KMS-11 (cell line): ENCODE results near the gene UBE2F.
"Not testable (repeated sequence)": the region's sequence is repeated elsewhere in the genome, so short reads cannot be mapped to it uniquely, and the experiment has no call there.

Experiments
- H2AFZ ChIP-seq: fragments of 200-600 bp; sonication (generic); 2 replicates; pipeline ENCODE4 v1.6.1; 2016; ENCODE audit warnings: antibody characterized with exemption, mixed run types, low read depth
- H3K27ac ChIP-seq: fragments of 200-600 bp; sonication (generic); 2 replicates; pipeline ENCODE4 v1.6.1; 2016; ENCODE audit warnings: mild to moderate bottlenecking, mixed run types
- H3K27me3 ChIP-seq: fragments of 200-600 bp; sonication (generic); 2 replicates; pipeline ENCODE4 v1.6.1; 2017; ENCODE audit warnings: mild to moderate bottlenecking, low read depth, mixed run types, moderate library complexity; ENCODE audit not compliant: insufficient read depth
- H3K36me3 ChIP-seq: fragments of 200-600 bp; sonication (generic); 2 replicates; pipeline ENCODE4 v1.6.1; 2017; ENCODE audit warnings: mild to moderate bottlenecking, mixed run types; ENCODE audit not compliant: insufficient read depth
- H3K4me1 ChIP-seq: fragments of 200-600 bp; sonication (generic); 2 replicates; pipeline ENCODE4 v1.6.1; 2016; ENCODE audit warnings: mild to moderate bottlenecking, low read depth, mixed run types; ENCODE audit not compliant: poor library complexity, severe bottlenecking
- H3K4me2 ChIP-seq: fragments of 200-600 bp; sonication (generic); 2 replicates; pipeline ENCODE4 v1.7.0; 2016; ENCODE audit warnings: mild to moderate bottlenecking, mixed run types
- H3K4me3 ChIP-seq: fragments of 200-600 bp; sonication (generic); IDR thresholded peaks from 2 replicates; pipeline ENCODE4 v1.6.1; 2017; ENCODE audit warnings: low read depth, low read length, mixed read lengths; ENCODE audit not compliant: insufficient read depth
- H3K79me2 ChIP-seq: fragments of 200-600 bp; sonication (generic); 2 replicates; pipeline ENCODE4 v1.6.1; 2016; ENCODE audit warnings: low read depth, mixed run types; ENCODE audit not compliant: insufficient read depth
- H3K9ac ChIP-seq: fragments of 200-600 bp; sonication (generic); 2 replicates; pipeline ENCODE4 v1.6.1; 2016; ENCODE audit warnings: mild to moderate bottlenecking, mixed run types
- H4K20me1 ChIP-seq: fragments of 200-600 bp; sonication (generic); 2 replicates; pipeline ENCODE4 v1.6.1; 2016; ENCODE audit warnings: mild to moderate bottlenecking, mixed run types; ENCODE audit not compliant: insufficient read depth
- CTCF ChIP-seq: fragments of 200-600 bp; sonication (generic); conservative IDR thresholded peaks from 2 replicates; pipeline ENCODE4 v1.6.1; 2017; ENCODE audit warnings: low read depth, mild to moderate bottlenecking, antibody characterized with exemption, low read length, moderate library complexity, mixed read lengths

Gene UBE2F

DNA sequence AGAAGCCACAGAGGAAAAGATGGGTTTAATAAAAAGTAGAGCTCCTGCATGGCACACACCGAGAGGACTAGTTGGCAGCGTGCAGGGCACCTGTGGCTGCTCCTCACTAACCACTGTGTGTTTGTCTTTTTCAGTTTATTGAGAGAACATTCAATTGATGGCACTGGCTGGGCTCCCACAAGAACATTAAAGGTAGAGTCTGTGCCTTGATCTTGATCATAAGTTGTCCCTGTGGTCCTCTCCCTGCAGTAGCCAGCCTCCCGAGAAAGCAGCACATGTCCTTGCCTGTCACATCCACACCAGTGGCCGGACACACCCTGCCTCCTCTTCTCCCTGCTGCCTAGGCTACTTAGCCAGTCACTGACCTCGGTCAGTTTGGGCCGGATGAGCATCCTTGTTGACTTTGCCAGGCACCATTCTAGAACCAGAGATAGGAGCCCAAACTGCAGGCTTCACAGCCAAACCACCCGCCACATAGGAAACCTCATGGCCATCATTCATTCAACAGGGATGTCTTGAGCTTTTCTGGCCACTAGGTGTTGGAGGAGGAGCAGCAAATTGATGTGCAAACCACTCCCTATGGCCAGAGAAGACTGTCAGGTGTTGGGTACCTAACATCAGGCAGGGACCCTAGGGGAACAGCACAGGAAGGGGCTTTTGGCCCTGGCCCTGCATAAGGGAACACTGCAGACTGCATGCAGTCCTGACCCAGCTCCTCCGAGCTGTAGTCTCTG, 63.8 kb downstream of the UBE2F start:
- H3K36me3 ChIP-seq = no peaks in the 10 kb centered on the region
- no peak overlapping the region for H3K4me2 ChIP-seq
- no peaks in the 10 kb centered on the region for H3K79me2 ChIP-seq
- no peak overlapping the region for H3K9ac ChIP-seq
- no peak for TF ChIP-seq CTCF
- no peak overlapping the region for H3K4me3 ChIP-seq
- no peak overlapping the region for H2AFZ ChIP-seq
- H3K4me1 ChIP-seq = peaks cover 26% of the 10 kb centered on the region
- H3K27ac ChIP-seq = no peak overlapping the region
- no peaks in the 10 kb centered on the region for H3K27me3 ChIP-seq
- no peaks in the 10 kb centered on the region for H4K20me1 ChIP-seq

DNA sequence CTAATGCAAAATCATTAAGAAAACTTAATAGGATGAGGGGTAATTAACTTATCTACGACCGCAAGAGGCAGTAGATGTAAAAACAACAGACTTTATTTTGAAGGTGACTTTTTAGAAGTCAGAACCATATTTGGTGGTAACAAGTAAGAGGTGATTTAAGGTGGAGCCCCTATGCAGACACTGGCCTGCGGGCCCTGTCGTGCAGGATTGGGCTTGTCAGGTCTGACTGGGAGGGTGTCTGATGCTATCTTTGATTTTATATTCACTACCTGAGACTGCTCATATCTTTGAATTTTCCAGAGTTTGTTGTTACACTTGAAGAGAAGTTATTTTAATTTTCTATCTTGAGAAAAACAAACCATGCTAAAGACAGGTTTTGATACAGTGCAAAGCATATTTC, 64.9 kb downstream of the UBE2F start:
- Histone ChIP-seq H3K27ac (no peak overlapping the region), H3K27me3 (no peaks in the 10 kb centered on the region), H3K9ac (no peak overlapping the region), H2AFZ (no peak overlapping the region), H3K4me1 (peaks cover 26% of the 10 kb centered on the region), H4K20me1 (no peaks in the 10 kb centered on the region), H3K4me2 (no peak overlapping the region), H3K79me2 (no peaks in the 10 kb centered on the region), H3K4me3 (no peak overlapping the region), H3K36me3 (no peaks in the 10 kb centered on the region)
- no peak for TF ChIP-seq CTCF

DNA sequence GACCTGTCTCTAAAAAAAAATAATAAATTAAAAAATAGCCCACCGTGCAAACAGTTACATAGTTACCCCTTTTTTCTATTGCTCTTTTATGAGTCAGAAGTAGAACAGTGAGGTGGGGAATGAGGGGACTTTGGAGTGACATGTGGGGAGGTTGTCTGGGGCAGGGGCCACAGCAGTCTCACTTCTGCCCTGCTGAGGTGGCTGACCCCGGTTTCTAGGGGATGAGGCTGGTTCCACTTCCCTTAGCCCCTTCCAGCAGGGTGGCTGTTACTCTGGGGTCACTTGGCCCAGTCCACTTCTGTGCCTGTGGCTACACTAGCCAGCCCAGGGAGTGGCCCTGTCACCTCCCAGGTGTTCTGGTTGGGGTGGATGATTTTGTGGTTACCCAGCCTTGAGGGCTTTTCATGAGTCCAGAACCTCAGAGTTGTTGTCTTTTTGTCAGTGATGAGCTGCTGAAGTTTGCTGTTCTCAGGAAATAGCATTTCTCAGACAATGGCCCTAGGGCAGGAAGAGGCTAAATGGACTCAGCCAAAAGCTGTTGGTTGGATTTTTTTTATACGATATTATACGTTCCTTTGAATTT, 66.0 kb downstream of the UBE2F start:
- TF ChIP-seq CTCF = no peak
- Histone ChIP-seq H3K79me2 (no peaks in the 10 kb centered on the region), H3K27ac (peak overlapping the region; percentile 33; the same call in 1 of the 2 replicates), H3K9ac (no peak overlapping the region), H3K4me2 (peak overlapping the region; percentile 27; the same call in 1 of the 2 replicates), H3K36me3 (no peaks in the 10 kb centered on the region), H2AFZ (no peak overlapping the region), H3K27me3 (no peaks in the 10 kb centered on the region), H3K4me1 (peaks cover 26% of the 10 kb centered on the region), H4K20me1 (no peaks in the 10 kb centered on the region), H3K4me3 (no peak overlapping the region)

GRCh38 chr2:238033991-238034390, 67.2 kb downstream of the UBE2F start:
- not testable (repeated sequence) for H3K9ac ChIP-seq, H3K79me2 ChIP-seq, H2AFZ ChIP-seq, H4K20me1 ChIP-seq, H3K27me3 ChIP-seq, H3K4me3 ChIP-seq, H3K36me3 ChIP-seq
- H3K4me2 ChIP-seq = peak overlapping the region; percentile 27; the same call in 1 of the 2 replicates
- H3K27ac ChIP-seq = peak overlapping the region; percentile 33; the same call in 1 of the 2 replicates
- peaks cover 26% of the 10 kb centered on the region for H3K4me1 ChIP-seq

DNA sequence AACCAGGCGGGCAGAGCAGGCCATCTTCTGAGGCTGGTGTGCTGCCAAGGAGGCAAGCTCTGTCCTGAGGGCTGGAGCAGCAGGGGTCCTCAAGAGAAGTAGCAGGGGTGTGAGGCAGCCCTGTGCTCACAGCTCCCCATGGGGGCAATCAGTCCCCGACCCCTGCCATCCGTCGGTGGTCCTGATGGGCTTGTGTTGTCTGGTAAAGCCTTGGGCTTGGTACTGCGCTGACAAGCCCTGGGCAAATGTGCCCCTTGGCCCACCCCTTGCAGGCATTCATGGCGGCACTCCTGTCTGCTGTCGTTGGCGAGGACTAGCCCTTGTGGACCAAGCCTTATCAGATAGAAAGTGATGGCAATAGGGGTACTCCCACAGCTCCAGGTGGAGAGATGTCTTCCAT, 71.4 kb downstream of the UBE2F start:
- no peak overlapping the region for H3K27ac ChIP-seq
- no peak overlapping the region for H3K9ac ChIP-seq
- peaks cover 13% of the 10 kb centered on the region for H3K4me1 ChIP-seq
- H3K36me3 ChIP-seq = no peaks in the 10 kb centered on the region
- H3K27me3 ChIP-seq = no peaks in the 10 kb centered on the region
- no peaks in the 10 kb centered on the region for H4K20me1 ChIP-seq
- no peaks in the 10 kb centered on the region for H3K79me2 ChIP-seq
- H3K4me3 ChIP-seq = no peak overlapping the region
- no peak for TF ChIP-seq CTCF
- no peak overlapping the region for H2AFZ ChIP-seq
- H3K4me2 ChIP-seq = no peak overlapping the region
